LHCN-M2 (cell line): Measurements from ENCODE around the gene DOCK4. TPM values are rescaled to one million over a fixed set of nuclear protein-coding genes. Genes with fewer than 3 reads are reported as not detected.

Experiments
- DNase-seq: peaks from one replicate; pipeline ENCODE4 v3.0.0-alpha.2; 2012; ENCODE audit warnings: low read depth
- total RNA-seq: library from RNA; depleted of rRNA; stranded (reverse); fragments of >200 nt; gene quantifications from 2 replicates; pipeline ENCODE4 v1.2.3, GENCODE V29; 2014

DOCK4 gene
- total RNA-seq, 1 experiment from 2014 or later: 6.3 TPM

DNA sequence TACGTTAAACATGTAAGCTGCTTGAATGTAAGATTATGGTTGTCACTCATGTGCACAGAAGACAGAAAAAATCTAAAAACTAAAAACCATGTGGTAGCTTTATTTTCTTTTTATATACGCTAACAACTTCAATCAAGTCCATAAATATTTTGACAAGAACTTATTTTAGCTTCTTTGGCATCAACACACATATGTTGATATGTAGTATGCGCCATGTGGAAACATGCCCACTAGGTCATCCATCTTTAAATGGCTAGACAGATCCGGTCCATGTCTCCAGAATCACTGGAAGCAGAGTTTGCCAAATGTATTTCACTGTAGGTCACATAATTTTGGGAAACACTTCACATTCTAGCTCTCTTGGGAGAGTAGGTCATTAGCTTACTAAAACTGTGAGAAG lies 382.4 kb downstream of the DOCK4 start:
- DNase-seq: no peak

DNA sequence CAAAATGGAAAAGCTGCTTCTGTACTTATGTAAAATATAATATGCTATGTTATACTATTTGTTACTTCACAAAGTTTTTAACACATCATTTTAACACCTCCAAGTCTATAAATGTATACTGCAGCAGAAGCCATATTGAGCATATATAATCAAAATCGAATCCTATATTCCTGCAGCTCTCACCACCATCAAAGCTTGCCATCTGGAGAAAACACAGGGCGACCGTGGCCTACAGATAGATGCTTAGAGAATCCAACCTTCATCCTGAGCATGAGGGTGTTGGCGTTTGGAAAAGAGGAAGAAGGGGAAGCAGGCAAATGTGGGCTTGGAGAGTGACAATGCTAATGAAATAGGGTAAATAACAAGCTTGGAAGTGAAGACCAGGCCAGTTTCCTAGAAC lies 385.2 kb downstream of the DOCK4 start:
- DNase-seq: no peak

DNA sequence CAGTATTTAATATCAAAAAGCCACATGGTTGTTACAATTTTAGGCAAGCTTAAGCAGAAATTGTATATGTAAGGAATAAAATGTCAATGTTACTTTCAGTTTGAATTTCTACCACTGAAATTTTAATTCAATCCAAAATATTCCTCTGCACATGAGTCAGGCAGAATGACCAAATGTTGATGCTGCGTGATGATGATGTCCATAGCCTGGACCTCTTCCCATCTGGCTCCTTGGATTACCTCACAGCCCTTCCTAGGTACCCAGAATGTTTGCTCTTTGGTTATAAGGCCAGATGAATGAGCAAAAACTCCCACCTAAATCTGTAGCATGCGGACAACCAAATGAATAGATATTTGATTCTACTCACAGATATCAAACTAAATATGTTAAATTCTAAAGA lies 385.6 kb downstream of the DOCK4 start:
- DNase-seq: no peak

DNA sequence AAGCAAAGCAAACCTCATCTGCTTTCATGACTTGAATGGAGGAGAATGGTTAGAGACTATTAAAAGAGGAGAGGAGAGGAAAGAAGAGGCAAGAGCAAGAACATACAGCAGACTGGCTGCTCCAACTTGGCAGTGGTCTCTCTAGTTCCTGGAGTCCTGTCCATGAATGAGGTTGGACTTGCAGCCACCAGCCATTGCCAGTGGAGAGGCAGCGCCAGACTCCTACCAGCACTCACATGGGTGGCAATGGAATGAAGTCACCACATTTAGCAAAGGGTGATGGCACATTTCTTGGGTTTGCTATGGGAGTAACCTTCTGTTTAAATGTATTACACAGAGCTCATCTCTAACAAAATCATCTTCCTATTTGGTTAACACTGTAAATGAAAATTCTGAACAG lies 386.1 kb downstream of the DOCK4 start:
- no peak for DNase-seq

DNA sequence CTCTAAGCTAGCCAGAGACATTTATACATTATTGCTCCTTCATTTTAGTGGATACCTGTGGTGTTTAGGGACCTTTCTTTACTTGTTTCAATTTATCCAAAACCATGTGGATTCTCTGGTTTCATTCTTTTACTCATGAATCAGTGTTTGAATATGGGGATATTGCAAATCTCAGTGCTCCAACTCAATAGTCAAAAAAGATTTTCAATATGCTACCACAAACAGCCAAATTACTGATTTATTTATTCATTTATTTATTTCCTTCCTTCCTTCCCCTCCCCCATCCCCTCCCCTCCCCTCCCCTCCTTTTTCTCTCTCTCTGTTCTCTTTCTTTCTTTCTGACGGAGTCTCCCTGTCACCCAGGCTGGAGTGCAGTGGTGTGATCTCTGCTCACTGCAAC lies 390.8 kb downstream of the DOCK4 start:
- DNase-seq: no peak

DNA sequence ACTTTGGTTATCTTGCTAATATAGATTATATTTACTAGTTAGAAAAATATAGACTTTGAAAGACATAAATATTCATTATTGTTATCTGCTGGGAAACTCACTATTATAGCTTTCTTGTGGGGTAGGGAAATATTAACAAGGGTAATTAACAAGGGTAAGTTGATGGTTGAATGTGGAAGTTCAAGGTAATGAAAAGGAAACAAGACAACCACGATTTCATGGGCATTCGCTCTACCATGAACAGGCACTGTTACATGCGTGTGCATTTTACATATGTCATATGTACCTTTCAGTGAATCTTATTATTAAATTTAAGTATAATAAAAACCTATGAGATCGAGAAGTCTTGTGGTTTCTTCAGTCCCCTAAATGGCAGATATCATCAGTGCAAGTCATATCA lies 392.9 kb downstream of the DOCK4 start:
- DNase-seq: no peak

DNA sequence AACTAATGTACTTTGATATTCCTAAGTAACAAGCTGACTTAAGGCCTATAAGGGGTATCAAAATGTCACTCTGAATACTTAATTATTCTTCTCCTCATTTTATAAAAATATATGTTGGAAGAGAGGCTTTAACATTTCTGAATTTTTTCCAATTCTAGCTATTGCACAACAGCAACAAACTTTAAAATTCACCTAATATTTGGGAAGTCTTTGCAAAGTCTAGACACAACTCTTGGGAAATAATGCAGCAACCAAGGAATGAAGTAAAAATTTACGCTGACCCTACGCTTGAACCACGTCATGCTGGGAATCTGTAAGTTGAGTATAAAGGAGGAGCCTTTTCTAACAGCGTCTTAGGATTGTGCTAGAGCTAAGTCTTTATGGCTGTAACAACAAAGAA lies 400.0 kb downstream of the DOCK4 start:
- DNase-seq: no peak

DNA sequence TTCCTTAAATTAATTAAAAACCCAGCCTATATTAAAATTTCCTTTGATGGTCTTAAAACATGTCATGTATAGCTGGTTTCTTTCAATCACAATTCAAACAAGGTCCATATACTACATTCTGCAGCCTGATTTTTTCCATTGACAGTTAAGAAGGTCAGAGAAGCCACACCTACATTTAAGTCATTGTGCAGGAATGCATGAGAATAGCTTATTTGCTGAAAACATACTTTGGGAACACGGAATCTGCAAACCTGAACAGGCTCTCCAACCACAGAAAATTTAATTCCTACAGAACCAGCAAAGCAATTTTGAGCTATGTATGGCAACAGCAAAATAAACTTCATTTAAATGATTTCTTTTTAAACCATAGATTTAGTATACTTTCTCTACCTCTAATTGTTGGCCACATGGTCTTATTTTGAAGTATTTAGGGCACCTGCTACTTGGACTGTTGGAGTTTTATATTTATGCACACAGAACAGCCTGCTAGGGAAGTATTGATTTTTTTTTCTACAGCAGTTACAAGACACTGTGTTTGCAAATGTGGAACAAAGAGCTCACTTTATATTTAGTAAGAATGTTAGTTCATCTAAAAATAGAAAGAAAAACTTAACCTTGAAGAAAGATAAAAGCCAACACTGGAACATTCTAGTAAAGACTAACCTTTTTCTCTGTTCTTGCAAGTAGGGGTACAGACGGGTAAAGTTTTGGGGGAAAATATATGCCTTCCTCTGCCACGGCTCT lies 403.0 kb downstream of the DOCK4 start:
- DNase-seq: peak; percentile 40

DNA sequence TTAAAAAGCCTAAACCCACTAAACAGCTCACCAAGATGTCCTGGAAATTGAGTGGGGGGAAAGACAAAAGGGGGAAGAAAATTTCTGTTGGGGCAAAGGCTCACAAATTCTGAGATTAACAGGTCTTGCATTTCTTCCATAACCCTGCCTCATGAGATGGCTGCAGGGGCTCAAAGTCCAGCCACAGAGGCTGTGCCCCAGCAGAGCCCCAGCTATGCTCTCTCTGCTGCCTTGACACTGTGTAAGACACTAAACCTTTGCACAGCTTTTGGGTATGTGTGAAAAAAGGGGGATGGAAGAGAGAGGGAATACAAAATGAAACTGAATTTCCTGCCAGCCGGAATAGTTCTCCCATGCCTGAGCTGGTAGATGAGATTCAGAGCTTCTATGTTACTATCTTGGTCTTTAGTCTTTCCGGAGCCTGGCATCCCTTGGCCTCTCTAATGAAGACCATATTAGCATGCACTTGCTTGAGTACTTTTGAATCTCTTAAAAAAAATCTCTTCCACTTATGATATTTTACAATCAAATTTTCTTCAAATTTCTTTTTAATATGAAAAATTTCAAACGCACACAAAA lies 403.9 kb downstream of the DOCK4 start:
- no peak for DNase-seq

DNA sequence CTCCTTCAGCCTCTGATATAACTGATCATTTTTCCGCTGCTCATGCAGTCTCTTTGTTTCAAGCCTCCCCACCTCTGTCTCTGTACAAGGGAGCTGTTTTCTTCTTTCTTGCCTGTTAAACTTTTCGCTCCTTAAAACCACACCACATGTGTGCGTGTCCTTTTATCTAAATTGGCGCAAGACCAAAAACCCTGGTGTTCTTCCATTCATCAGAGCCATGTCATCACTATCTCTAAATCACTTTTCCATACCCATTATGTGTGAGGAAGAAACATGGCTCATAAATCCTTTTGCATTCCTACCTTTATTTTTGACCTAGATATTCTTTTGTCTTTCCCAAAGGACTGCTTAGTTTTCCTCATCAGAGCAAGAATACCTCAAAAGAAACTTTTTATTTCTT lies 404.9 kb downstream of the DOCK4 start:
- DNase-seq: peak; percentile 4

DNA sequence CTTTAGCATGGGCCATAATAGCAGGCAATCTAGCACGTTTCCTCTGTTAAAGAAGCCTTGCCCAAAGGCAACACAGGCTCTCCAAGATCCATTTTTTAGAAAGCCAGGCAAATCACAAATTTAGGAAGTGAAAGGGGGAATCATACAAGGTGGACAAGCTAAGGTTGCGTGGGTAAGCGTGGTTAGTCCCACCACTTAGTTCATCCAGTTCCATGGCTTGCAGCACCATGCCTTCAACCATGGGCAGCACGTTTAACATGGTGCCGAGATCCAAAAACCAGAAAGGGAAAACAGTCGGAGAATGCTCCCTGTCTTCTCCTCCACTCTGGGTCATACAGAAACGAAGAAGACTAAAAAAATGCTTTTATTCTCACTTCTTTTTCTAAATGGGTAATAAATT lies 409.5 kb downstream of the DOCK4 start:
- peak; percentile 19 for DNase-seq

DNA sequence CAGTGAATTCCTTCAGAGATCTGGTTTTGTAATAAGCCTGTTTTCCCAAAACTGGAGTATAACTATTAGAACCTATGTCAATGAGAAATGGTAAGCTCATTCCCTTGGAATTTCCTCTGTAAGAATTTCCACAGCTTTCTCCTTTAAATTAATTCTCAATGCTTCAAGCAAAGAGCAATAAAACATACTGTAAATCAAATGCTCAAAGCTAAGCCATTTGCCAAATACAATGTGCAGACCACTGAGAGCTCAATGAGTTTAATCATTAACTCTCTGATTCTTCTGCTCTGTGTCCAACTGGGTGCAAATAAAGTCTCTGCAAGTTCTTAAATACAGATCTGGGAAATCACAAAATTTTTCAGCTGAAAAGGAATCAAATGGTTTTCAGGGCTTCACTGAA lies 416.3 kb downstream of the DOCK4 start:
- no peak for DNase-seq

DNA sequence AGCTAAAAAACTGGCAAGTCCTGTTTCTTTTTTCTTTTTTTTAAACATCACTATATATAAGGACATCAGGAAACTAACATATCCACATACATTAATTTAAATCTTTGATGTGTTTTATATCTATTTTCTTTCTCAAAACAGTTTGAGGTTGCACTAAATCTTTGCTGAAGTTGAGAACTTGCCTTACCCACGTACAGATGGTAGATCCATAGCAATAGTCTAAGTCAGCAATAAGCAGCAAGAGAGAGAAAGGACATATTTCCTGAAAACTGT lies 417.2 kb downstream of the DOCK4 start:
- no peak for DNase-seq

DNA sequence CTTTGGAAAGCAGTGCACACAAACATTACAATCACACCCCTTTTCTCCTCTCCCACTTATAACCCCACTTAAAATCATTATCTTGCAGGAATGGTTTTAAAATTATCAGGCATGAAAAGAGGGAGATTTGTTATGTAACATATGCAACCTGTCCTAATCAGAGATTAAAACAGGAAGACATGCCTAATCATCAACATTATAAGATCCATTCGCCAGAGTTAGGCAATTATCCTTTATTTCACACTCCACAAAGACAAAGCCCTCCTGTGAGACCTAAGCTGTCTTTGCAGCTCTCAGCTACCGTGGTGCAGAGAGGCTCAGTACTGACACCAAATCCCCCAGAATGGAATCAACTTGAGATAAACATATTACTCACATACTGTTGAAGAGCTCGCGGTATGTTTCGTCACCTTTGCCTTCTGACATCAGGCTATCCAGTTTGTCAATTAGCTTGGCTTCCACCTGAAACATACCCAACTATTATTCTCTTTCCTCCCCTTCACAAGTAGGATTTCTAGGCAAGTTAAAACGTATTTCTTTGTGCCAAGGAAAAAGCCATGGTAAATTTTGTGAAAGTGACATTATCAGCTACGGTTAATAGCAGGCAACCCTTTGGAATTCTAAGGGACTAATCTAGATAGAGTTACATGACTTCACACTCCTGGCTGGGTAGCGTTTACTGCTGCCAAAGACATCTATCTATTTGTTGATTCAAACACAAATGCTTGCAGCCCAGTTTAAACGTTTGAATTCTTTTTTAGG lies 417.7 kb downstream of the DOCK4 start:
- DNase-seq: peak; percentile 18

DNA sequence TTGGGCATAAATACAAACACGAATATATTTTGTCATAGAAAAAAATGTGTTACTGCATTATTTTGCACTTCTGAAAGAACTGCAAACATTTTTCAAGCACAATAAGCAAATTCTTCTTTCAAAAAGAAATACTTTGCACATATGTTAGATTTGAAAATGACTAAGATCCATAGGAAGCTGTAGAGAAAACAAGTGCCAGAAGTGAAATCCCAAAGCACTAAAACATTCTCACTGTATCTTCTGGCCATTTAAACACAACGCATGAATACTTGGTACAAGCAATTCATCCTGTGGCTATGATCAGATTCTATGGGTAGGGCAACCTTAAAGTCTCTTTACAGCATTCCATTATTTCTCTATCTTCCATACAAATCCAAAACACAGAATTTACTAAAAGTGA lies 418.5 kb downstream of the DOCK4 start:
- no peak for DNase-seq

DNA sequence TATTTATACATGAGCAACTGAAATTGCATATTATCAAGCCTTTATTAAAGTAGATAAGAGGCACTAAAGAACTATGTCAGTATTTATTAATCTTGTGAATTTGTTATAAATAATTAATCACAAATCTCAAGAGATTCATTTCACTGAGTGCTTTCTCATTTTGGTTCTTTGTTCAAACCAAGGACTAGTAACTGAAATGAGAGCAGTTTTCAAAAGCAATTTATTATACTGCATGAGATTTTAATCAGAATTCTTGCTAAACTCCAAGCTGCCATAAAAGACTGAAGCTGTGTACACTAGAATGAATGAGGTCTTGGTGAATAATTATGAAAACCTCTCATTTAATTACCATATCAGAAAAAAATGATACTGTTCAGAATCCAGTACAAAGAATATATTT lies 419.1 kb downstream of the DOCK4 start:
- DNase-seq: no peak

DNA sequence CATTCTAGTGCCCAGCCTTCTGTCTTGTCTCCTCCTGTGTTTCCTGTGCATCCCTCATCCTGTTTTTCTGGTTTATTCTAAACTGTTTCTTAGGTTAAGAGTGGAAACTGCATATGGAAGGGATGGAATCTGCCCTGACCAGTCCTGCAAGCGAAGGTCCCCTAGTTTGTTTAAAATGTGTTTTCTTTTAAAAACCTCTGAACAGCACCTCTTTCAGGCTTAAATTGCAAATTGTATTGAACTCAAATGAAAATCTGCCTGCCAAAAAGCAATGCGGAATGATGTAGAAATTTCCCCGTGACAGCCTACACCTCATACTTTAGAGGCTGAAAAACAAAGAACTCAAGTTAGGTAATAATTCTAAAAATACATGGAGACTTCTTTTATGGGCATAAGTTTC lies 421.1 kb downstream of the DOCK4 start:
- DNase-seq: no peak

DNA sequence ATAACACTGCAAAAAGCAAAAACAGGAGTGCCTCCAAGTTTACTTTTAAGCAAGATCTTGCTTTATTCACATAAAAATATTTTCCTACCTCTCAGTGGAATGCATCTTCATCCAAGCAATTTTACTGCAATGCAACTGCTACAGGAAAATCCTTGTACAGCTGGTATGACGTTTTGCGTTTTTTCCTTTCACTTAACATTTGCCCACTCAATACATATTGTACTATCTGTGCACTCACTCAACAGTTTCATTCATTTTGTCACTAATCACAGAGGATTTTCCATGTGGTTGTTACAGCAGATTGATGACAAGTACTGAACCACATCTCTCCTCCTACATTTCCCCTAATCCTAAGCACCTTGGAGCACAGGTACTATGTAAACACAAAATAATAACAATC lies 421.9 kb downstream of the DOCK4 start:
- DNase-seq: no peak

DNA sequence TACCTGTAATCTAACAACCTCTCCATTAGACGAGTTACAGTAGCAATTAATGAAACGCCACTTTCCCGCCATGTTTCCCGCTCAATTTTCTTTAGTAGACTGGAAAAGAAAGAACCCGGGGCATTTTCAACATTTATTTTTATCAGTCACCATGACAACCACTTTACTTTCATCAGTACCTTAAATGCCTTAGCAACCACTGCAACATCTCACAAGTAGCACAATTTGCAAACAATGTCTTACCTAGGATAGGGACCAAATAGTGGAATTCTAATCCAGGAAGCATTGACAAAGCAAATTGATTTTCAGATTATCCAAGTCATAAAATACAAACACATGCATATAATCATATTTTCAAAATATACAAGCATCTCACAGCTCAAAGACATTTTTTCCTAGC lies 422.3 kb downstream of the DOCK4 start:
- DNase-seq: no peak

DNA sequence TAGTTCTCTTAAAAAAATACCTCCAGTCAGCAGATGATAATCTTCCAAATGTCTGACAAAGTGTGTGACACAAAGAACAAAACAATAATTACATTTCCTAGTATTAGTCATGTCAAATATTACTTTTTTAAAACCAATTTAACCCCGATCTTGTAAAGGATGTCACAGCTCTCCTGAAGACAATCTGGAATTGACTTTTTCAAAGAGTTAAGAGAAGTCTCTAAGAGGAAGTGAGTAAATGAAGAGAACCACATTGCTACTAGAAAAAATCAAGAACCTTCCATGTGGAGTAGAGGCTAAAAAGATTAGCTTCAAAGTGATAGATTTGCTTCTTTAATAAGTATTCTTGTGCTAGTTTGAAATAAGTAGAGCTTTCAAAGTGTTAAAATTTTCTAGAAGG lies 425.7 kb downstream of the DOCK4 start:
- no peak for DNase-seq

DNA sequence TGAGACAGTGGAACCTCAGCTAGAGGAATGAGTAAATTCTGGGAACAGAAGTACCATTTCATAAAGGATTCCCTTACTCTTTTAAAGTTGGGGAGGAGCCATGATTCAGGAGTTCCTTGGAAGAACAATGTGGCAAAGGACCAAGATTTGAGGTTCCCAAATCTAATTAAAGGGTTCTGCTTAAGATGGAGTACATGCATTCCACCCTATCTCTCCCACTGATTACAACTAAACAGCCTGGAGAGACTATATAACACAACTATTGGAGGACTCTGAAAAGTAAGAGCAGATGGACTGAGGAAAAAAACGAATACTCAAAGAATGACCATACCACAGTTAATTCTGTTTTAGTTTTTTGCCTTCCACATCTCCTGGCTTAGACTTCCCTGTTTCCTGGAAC lies 431.0 kb downstream of the DOCK4 start:
- no peak for DNase-seq

DNA sequence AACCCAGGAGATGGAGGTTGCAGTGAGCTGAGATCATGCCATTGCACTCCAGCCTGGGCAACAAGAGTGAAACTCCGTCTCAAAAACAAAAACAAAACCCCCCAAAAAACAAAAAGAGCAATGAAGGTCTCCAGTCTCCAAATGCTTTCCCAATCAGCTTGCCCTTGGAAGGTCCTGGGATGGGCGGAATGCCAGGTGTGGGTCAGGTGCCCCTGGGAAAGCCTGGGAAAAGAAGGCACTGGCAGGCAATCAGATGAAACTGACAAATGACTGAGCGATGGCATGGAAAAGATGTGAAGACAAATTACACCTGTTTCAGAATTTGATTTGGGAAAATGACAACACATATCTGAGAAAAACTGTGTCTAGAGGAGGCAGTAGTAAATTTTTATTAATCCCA lies 433.5 kb downstream of the DOCK4 start:
- no peak for DNase-seq

DNA sequence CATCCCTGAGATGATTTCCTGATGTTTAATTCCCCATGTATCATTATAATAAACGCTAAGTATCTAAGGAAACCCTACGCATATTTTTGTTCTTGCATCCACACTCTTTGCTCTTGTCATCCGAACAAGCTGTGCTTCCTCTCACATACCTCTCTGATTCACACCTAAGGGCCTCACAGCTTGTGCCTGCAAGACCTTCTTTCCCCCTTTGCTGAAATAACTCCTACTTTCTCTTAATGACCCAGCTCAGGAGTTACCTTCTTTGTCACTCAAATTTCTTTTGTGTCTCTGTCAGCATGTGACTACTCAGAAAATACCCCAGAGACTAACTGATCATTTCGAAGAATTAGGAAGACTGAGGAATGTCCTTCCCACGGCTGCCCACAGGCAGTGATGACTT lies 434.6 kb downstream of the DOCK4 start:
- no peak for DNase-seq
